HG02938 (cell line): Measurements from ENCODE around the gene LHX4.

Source experiments
- ATAC-seq: cut with Tn5 transposase; IDR thresholded peaks from one replicate; pipeline ENCODE4 v1.9.1; 2021; ENCODE audit warnings: mild to moderate bottlenecking, moderate library complexity; ENCODE audit not compliant: unreplicated experiment

The LHX4 gene

GRCh38 chr1:180241716-180242544 is 11.9 kb downstream of the LHX4 start:
- no peak for ATAC-seq

- no peak for ATAC-seq
Observed at GRCh38 chr1:180243517-180244221, 13.6 kb downstream of the LHX4 start.

GRCh38 chr1:180244840-180245239 is 14.8 kb downstream of the LHX4 start:
- no peak for ATAC-seq

DNA sequence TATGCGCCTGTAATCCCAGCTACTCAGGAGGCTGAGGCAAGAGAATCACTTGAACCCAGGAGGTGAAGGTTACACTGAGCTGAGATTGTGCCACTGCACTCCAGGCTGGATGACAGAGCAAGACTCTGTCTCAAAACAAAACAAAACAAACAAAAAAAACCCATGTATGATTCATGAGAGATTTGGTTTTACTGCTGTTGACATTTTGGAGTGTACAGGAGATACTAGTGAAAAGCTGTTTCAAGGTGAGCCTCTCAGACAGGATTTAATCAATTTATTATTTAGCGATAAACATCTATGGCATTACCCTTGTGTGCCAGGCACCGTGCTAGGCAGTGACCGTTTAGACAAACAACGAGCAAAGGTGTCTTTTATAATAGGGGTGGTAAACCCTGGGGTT is 16.5 kb downstream of the LHX4 start:
- ATAC-seq = no peak

DNA sequence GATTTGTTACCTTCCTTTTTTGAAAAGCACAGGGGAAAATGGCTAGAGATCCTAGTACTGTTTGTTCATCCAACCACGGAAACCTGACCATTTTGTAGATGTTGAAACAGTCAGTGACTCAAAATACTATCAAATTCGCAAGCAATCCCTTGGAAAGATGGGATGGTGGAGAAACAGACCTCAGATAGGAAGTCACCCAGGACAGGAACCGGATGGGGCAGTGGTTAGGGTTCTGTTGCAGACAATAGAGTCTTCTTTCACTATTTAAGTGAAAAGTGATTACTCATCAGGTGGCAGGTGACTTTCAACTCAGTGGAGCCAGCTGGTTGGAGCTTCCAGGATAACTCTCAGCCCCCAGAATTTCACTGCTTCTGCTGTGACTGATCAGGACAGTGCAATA is 17.0 kb downstream of the LHX4 start:
- no peak for ATAC-seq

DNA sequence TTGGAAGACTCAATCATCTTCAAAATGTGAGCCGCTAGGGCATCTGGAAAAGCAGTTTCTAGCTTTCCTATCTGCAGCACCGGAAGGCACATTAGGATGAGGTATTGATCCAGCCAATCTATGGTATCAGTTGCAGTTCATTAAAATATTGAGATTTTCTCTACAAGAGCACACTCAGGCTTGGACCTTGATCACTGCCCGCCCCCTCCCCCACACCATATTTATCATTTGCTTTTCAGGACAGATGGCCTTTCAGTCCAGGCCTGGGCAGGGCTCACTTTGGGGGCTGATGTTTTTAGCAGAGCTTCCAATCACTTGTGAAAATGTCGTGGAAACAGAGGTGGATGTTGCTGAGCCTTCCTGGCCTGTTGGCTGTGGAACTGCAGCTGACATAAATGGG is 17.5 kb downstream of the LHX4 start:
- no peak for ATAC-seq

- ATAC-seq = no peak
Observed at GRCh38 chr1:180248176-180248575, 18.1 kb downstream of the LHX4 start.

DNA sequence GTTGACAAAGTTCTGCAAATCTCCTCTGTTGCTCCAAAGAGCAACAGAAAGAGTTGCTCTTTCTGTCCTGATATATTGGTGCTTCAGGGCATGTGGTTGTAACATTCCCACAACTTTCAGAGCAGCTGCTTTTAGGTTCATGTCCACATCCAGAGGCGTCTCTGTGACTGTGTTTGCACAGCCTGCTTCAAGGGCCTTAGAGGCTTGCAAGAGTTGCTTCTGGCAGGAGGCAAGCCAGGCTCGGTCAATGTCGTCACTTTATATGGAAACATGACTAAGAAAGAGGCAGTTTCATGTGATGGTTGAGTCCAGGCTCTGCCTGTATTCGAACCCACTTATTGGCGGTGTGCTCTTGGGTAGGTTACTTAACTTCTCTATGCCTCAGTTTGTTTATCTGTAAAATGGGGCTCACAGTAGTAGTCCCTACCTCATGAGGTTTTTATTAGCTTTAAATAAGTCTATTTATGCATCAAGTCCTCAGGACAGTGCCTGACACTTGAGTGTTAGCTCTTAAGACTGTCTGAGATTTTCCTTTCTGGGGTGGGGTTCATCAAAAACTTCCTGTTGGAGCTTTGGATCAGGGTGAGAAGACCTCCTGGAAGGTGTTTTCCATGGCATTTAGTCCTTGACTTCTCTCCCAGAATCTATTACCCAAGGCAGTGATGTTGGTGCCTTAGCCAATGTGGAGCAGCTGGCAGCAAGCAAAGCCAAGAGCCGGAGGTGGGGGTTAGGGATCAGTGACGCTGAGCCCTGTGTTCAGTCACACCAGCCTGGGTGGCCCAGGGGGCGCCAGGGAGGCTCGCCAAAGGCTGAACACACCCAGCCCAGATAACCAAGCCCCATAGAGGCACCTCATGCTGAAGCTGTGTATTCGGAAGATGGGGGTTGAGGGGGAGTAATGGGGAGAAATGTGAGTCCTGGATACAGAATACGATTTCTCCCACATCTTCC is 18.9 kb downstream of the LHX4 start:
- ATAC-seq = no peak

DNA sequence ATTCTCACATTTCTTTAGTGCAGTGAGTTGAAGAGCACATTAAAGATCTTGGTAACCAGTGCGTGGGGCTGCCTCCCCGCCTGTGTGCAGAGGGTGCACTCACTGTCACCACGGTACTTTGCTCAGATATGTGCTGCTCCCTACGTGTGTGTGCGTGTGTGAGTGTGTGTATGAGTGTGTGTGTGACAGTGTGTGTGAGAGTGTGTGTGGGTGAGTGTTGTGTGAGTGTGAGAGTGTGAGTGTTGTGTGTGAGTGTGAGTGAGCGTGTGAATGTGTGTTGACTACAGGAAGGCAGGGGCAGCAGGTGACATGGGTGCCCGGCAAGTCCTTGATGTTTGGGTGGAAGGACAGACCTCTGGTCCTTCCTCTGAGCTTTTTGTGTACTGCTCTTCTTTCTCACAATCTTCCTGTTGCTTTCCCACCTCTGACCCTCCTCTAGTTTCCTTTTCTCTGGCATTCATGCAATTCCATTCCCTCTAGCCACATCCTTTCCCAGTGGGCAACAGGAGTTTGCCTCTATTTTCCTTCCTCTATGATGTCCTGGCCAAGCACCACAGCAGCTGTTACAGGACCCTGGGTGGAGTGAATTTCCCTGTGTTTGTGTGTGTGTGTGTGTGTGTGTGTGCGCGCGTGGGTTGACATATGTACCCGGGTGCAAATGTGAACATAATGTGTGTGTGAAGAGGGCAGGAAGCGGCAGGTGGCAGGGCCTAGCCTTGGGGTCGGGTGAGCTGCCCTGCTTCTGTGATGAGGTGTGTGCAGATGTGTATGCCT is 19.8 kb downstream of the LHX4 start:
- ATAC-seq = no peak

DNA sequence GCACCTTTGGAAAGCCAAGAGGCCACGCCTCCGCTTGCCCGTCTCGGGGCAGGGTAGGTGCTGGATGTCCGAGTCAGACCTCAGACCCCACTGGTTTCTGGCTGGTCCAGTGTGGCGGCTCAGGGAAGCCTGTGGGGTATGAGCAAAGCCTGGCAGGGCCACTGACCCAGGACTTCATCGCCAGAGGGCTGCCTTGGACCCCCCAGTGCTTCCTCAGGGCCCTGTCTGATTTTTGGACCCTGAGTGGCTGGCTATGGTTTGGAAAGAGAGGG is 20.4 kb downstream of the LHX4 start:
- no peak for ATAC-seq

- no peak for ATAC-seq
Observed at GRCh38 chr1:180250883-180251509, 20.9 kb downstream of the LHX4 start.

DNA sequence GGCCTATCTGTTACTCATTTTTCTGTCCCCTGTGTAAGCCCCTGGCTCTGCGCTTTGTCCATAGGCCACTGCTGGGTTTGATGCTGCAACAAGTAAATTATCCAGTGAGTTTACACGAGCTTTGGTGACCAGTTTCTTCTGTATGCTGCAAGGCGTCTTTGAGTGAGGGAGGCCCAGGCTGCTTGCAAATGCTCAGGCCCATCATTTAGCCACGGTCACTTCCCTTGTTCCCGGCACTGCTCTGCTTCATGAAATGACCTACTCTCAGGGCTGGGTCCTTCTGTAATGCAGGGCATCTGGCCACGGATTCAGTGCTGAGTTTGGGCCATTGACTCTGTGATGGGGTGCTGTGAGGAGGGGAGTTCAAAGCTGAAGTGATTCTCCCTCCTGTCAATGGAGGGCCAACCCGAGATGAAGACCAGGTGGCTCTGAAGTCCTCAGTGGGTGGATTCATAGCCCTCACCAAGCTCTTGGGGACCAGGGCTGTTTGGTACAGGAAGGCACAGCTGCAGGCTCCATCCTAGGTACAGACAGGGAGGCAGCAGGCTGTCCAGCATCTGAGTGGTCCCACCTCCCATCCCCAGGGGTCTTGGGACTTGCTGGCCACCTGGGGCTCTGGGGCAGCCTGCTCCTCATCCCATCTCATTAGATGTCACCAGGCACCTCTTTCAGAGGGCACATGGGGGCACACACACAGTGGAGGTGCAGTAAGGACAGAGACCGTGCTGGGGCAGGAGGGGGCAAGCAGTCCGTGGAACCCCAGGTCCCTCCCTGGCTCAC is 21.7 kb downstream of the LHX4 start:
- ATAC-seq = no peak

GRCh38 chr1:180252638-180253536 is 22.8 kb downstream of the LHX4 start:
- peak; percentile 58 for ATAC-seq

- ATAC-seq = no peak
Observed at GRCh38 chr1:180253585-180254495, 23.8 kb downstream of the LHX4 start.

GRCh38 chr1:180254496-180254819 is 24.4 kb downstream of the LHX4 start:
- ATAC-seq = no peak

GRCh38 chr1:180254854-180255253 is 24.8 kb downstream of the LHX4 start:
- no peak for ATAC-seq

- ATAC-seq = no peak
Observed at GRCh38 chr1:180255536-180256340, 25.7 kb downstream of the LHX4 start.
